Activated T-cell treated with anti-CD3 and anti-CD28 coated beads for 24 hours (primary cell): Measurements from ENCODE around the gene TTC7B.
A peak's percentile ranks its signal among the peaks of the same experiment; 100 is the strongest.

Experiments
- DNase-seq: peaks from one replicate; pipeline ENCODE4 v3.0.0-alpha.2; 2020; ENCODE audit warnings: low read depth

TTC7B gene

GRCh38 chr14:90703841-90704737 is 112.1 kb downstream of the TTC7B start:
- DNase-seq: no peak

- no peak for DNase-seq
These were observed 115.1 kb downstream of the TTC7B start for GRCh38 chr14:90700933-90701776.

GRCh38 chr14:90699016-90699415 is 117.2 kb downstream of the TTC7B start:
- no peak for DNase-seq

DNA sequence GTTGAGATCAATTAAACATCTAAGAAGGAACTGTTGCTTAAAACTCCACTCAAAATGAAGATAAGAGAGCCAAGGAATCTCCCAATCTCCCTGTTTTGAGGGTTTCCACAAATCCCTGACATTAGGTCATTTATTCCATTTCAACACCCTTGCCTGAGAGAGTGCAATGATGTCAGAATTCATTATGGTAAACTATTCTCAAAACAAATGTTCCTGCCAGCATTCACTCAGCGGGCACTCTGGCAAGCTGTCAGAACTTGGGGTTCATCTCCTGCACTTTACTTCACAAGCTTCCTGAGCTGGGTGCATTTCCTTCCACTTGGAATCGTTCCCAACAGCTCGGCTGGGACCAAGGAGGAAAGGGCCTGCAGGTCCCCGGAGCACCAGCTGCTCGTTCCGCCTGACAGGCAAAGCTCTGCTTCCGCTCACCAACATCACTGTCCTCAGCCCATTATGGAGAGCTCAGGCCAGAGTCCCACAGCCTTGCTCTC is 117.8 kb downstream of the TTC7B start:
- no peak for DNase-seq

- DNase-seq: peak; percentile 74
These were observed 118.5 kb downstream of the TTC7B start for GRCh38 chr14:90697577-90698206.

DNA sequence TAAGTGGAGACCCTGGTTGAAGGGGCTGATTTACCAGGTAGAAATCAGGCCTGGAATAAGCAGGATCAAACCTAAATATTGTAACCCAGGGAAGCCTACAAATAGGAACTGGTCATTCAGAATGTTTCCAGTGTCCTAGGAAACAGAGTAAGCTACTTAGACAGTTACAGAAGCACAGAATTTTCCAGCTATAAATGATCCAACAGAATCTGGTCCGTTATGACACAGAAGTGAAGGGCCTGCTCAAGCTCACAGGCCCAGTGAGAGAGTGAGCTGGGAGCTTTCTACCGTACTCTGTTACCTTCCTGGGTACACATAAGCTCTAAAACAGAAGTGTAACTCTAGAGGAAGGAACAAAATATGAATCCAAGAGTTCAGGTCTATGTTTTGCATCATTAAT is 119.1 kb downstream of the TTC7B start:
- DNase-seq: no peak

DNA sequence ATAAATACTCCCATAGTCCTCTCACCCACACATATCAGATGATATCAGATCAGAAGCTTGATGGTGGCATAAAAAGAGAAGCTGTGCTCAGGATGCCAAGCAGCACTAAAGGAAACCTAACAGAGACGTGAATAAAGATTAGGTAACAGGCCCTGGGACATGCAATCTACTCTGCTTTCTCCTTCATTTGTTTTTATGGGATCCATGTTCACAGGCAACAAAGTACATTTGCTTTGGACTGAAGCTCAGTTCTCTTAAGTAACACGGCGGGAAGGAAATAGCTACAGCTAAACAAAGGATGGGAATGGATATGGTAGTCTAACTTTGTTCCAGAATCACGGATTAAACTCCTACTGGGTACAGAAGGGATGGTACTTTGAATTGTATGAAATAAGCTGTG is 119.5 kb downstream of the TTC7B start:
- DNase-seq: no peak

DNA sequence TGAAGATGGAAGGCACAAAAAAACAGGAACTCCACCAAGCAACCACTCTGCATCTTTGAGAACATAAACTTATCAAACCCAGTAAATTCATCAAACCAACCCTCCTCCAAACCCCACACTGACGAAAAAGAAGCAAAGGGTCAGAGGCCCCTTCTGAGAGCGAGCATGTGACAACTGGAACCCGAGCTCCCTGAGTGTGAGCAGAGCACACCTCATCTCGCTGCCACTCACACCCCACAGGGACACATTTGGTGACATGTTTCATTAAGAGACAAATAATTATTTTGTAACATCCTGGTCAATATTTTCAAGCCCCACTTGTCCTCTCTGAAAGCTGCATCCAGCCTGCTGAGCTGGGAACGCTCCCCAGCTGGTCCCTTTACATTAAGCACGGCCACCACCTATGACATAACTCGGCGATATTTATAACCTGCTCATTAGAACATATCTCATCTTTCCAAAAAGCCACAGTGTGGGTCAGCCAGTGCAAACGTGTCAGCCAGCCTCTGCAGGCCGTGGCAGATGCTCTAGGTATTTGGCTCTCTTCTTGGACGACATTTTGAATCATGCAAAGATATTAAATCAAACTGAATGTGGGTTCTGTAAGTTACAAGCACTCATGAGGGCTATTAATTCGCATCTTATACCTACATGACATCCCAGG is 120.1 kb downstream of the TTC7B start:
- DNase-seq: no peak

- no peak for DNase-seq
These were observed 122.8 kb downstream of the TTC7B start for GRCh38 chr14:90693413-90693812.

DNA sequence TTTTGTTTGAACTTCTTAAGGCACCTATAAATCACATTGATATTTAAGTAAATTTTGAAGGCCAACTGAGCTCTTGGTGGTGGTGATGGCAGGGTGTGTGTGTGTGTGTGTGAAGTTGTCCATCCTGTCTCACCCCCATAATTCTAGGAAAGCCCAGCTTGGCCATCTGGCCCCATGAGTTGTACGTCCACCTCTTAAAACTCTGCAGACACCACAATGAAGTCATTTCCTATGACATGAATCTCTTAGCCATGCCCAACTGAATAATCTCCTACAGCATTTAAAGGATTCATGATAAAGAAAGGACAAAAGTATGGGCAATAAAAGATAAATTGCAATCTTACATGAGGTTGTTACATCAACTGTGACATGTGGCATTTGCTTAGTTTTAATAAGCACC is 123.4 kb downstream of the TTC7B start:
- DNase-seq: no peak

GRCh38 chr14:90692061-90692460 is 124.2 kb downstream of the TTC7B start:
- no peak for DNase-seq

- DNase-seq: no peak
These were observed 124.6 kb downstream of the TTC7B start for GRCh38 chr14:90691627-90692026.

DNA sequence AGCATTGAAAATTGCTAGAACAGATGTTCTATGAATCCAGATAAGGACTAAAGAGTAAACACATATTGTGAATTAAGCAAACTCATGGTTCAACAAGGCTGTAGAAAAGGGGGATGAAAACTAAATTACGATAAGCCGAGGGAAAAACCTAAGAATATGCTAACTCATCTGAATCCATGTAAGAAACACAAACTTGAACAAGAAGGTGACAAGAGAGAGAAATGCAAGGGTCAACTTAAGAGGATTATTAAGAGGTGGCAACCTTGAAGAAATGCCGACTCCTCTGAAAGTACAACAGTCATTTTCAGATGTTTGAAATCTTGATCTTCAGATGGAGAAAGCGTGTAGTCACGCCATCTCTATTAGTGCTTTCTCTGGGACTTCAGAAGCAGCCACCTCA is 128.6 kb downstream of the TTC7B start:
- DNase-seq: no peak

DNA sequence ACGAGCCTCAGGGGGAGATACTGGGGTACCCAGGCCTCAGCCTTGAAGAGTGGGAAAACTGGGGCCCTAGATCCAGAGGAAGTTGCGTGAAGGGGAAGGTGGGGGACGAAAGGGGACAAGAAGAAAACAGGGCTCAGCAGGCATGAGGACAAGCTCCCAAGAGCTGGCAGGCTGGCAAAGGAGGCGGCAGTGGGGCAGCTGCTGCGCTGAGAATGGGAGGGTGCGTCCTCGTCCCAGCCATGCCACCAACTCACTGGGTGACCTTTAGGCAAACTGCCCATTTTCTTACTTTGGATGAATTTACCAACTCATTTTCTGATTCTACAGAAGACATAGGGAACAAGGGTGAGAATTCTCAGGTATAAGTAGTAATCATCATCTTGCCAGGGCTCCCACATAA is 133.6 kb downstream of the TTC7B start:
- DNase-seq: no peak

GRCh38 chr14:90681929-90682328 is 134.3 kb downstream of the TTC7B start:
- no peak for DNase-seq

DNA sequence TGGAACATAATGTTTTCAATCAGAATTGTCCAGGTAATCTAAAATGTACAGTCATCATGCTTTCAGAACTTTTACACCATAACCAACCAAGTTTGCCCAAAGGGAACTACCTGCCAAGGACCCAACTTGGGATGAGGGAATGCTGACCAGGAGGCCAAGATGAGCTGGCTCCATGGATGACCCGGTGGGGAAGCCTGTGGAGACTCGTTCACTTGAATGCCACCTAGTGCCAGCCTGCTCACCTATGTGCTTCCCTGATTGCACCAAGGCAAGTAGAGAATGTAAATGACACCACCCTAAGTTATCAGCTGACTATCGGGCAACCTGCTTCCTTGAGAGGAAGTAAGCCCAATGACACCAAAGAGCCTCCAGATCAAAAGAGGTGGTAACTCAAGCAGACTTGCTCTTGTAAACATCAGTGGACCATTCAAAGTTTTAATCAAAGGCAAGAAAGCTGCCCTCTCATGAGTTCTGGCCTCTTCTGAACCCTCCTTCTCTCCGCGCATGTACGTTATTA is 137.3 kb downstream of the TTC7B start:
- no peak for DNase-seq

DNA sequence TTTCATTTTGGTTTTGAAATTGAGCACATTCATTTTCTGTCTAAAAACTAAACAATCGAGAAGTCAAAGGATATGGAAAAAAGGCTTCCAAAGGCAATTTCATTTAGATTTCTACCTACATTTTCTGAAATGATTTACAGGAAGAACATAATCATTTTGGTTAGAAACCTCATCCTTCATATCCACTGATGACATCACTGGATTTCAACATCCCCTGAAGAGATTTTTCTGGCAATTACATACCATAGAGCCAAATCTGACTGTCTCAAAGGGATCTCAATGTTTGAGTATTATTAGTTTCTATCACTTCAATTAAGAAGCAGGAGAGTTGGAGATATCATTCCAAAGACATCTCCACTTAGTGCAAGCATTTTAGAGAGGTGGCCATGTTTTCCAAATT is 137.8 kb downstream of the TTC7B start:
- no peak for DNase-seq

DNA sequence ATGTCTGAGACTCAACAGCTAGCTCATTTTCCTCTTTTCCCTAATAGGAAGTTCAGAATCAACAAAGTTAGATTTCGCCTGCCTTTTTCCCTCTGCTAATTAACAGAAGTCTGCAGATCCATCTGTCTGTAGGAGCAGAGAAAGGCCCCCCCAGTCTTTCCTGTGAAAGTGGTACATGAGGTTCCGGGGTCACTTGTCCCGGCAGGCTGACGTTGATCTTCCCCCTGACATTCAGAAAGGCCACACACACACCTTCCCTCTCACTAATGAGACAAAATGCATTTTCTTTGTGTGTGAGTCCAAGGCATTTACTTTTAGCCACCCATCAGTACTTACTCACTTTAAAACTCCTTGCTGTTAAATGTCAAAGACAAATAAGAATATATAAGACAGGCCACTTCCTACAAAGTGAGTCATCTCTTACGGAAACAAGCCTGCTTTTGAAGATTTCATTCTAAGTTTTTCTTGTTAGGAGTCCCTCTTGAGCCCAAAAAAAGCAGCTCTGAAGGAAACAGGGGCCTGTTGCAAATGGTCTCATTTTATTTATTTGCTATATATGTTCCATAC is 138.7 kb downstream of the TTC7B start:
- DNase-seq: peak; percentile 7

- DNase-seq: no peak
These were observed 139.3 kb downstream of the TTC7B start for GRCh38 chr14:90676912-90677311.

GRCh38 chr14:90676356-90676755 is 139.9 kb downstream of the TTC7B start:
- DNase-seq: no peak

DNA sequence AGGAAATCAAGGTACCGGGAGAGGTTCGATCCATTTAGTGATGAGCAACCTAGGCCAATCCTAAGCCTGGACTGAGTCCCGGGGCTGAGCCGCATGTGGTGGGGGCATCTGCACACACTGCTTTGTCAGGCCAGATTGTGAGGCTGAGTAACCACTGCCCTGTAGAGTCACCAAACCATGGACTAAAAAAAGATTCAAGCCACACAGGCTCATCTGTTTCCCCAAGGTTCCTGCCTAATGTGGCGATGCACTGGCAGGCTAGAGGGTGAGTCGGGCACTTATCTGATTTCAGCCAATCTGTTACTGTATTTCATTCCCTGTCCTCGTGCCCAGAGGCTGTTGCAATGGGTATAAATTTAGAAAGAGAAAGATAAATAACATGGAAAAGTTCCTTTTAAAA is 140.8 kb downstream of the TTC7B start:
- DNase-seq: no peak
